Cardiac muscle cell (in vitro differentiated cells and primary cell): Measurements from ENCODE around the gene ENTREP1. TPM values are rescaled to one million over a fixed set of nuclear protein-coding genes. Genes with fewer than 3 reads are reported as not detected.

Experiments used
- DNase-seq, 2 donors: peaks; one replicate each; pipeline versions ENCODE4 v3.0.0 to v3.0.0-alpha.2; 2010 to 2017; ENCODE audit warnings: low read depth in 1 of 2, low spot score in 1 of 2
- H3K27ac ChIP-seq: fragments of 200-600 bp; sonication (generic); 2 replicates; pipeline ENCODE4 v1.5.1; 2016
- H3K27me3 ChIP-seq: fragments of 200-600 bp; sonication (generic); 2 replicates; pipeline ENCODE4 v1.6.0; 2016; ENCODE audit warnings: control low read depth
- H3K36me3 ChIP-seq: fragments of 200-600 bp; sonication (generic); 2 replicates; pipeline ENCODE4 v1.5.1; 2016; ENCODE audit warnings: control low read depth
- H3K4me1 ChIP-seq: fragments of 200-600 bp; sonication (generic); 2 replicates; pipeline ENCODE4 v1.8.1; 2017; ENCODE audit warnings: low read depth, mild to moderate bottlenecking, mixed run types
- H3K4me3 ChIP-seq: fragments of 200-600 bp; sonication (generic); 2 replicates; pipeline ENCODE4 v1.5.1; 2016; ENCODE audit warnings: mild to moderate bottlenecking
- H3K9me3 ChIP-seq: fragments of 200-600 bp; sonication (generic); 2 replicates; pipeline ENCODE4 v1.5.1; 2017; ENCODE audit warnings: low read depth, mild to moderate bottlenecking, control low read depth
- polyA plus RNA-seq: library from polyadenylated mRNA; unstranded; fragments of >200 nt; fragmentation: Nextera tagmentation; extraction: Ambion mirVana; gene quantifications from 2 replicates; pipeline ENCODE4 v1.2.1, GENCODE V29; 2016
- total RNA-seq: library from RNA; depleted of rRNA; stranded (reverse); fragments of >200 nt; gene quantifications from 2 replicates; pipeline ENCODE4 v1.2.3, GENCODE V29; 2016
- TF ChIP-seq, protein P1 (sequence below): IDR thresholded peaks from 2 replicates; pipeline ENCODE4 v1.5.1; 2012; ENCODE audit warnings: low read depth, mild to moderate bottlenecking, low read length

ENTREP1 gene
- total and polyA plus RNA-seq, 2 experiments from 2014 or later, result 176 to 180 TPM

GRCh38 chr9:69314547-69314946 lies 10.5 kb upstream of the ENTREP1 start:
- no peak for DNase-seq
- no peaks in the 10 kb centered on the region for H3K36me3 ChIP-seq
- H3K9me3 ChIP-seq, result no peaks in the 10 kb centered on the region
- no peak overlapping the region for H3K4me3 ChIP-seq
- no peaks in the 10 kb centered on the region for H3K27me3 ChIP-seq
- H3K4me1 ChIP-seq, result peaks cover 6% of the 10 kb centered on the region
- H3K27ac ChIP-seq, result no peak overlapping the region
- TF ChIP-seq, protein P1, sequence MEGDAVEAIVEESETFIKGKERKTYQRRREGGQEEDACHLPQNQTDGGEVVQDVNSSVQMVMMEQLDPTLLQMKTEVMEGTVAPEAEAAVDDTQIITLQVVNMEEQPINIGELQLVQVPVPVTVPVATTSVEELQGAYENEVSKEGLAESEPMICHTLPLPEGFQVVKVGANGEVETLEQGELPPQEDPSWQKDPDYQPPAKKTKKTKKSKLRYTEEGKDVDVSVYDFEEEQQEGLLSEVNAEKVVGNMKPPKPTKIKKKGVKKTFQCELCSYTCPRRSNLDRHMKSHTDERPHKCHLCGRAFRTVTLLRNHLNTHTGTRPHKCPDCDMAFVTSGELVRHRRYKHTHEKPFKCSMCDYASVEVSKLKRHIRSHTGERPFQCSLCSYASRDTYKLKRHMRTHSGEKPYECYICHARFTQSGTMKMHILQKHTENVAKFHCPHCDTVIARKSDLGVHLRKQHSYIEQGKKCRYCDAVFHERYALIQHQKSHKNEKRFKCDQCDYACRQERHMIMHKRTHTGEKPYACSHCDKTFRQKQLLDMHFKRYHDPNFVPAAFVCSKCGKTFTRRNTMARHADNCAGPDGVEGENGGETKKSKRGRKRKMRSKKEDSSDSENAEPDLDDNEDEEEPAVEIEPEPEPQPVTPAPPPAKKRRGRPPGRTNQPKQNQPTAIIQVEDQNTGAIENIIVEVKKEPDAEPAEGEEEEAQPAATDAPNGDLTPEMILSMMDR, result no peak

DNA sequence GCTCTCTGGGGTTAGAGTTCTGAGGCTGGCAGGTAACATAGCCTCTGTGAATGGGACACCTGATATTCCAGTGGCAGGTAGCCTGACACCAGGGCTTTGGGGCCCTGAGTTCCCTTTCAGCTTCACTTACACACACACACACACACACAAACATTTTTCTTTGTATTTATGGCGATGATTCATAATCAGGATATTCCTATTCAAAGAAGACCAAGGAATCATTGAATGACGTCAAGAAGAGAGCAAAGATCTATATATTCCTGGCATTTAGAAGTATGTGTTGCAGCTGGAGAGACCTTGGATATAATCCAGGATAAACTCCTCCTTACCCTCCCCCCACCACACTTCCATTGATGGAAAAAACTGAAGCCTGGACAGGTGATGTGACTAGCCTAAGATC lies 7.9 kb upstream of the ENTREP1 start:
- no peak overlapping the region for H3K27ac ChIP-seq
- no peaks in the 10 kb centered on the region for H3K36me3 ChIP-seq
- no peak for DNase-seq
- TF ChIP-seq, protein P1, result no peak
- H3K9me3 ChIP-seq, result no peaks in the 10 kb centered on the region
- H3K4me3 ChIP-seq, result no peak overlapping the region
- H3K27me3 ChIP-seq, result no peaks in the 10 kb centered on the region
- peaks cover 12% of the 10 kb centered on the region for H3K4me1 ChIP-seq

GRCh38 chr9:69317894-69318293 lies 7.1 kb upstream of the ENTREP1 start:
- Histone ChIP-seq H3K36me3 (no peaks in the 10 kb centered on the region), H3K9me3 (no peaks in the 10 kb centered on the region)

GRCh38 chr9:69319324-69320025 lies 5.5 kb upstream of the ENTREP1 start:
- DNase-seq, result no peak
- no peaks in the 10 kb centered on the region for H3K36me3 ChIP-seq
- H3K4me1 ChIP-seq, result peaks cover 25% of the 10 kb centered on the region
- TF ChIP-seq, protein P1, result no peak
- H3K4me3 ChIP-seq, result no peak overlapping the region
- H3K27me3 ChIP-seq, result no peaks in the 10 kb centered on the region
- H3K27ac ChIP-seq, result peak overlapping the region; percentile 31
- no peaks in the 10 kb centered on the region for H3K9me3 ChIP-seq

More at GRCh38 chr9:69317894-69318293, 7.1 kb upstream of the ENTREP1 start:
- peaks cover 19% of the 10 kb centered on the region for H3K4me1 ChIP-seq
- no peak for DNase-seq
- no peak overlapping the region for H3K4me3 ChIP-seq
- H3K27ac ChIP-seq, result no peak overlapping the region
- TF ChIP-seq, protein P1, result no peak
- H3K27me3 ChIP-seq, result no peaks in the 10 kb centered on the region

GRCh38 chr9:69322256-69322655 lies 2.8 kb upstream of the ENTREP1 start:
- Histone ChIP-seq H3K4me1 (peaks cover 25% of the 10 kb centered on the region), H3K27ac (no peak overlapping the region), H3K27me3 (no peaks in the 10 kb centered on the region), H3K9me3 (no peaks in the 10 kb centered on the region), H3K36me3 (no peaks in the 10 kb centered on the region), H3K4me3 (peak overlapping the region; percentile 84)
- DNase-seq, result no peak
- TF ChIP-seq, protein P1, result no peak
